ENCODE measurements around the gene PCYT1A. TPM values are rescaled to one million over a fixed set of nuclear protein-coding genes. Genes with fewer than 3 reads are reported as not detected.

PCYT1A gene
- total and polyA plus RNA-seq, 4 donors: 21.2 to 67.4 (median 42.7) TPM

DNA sequence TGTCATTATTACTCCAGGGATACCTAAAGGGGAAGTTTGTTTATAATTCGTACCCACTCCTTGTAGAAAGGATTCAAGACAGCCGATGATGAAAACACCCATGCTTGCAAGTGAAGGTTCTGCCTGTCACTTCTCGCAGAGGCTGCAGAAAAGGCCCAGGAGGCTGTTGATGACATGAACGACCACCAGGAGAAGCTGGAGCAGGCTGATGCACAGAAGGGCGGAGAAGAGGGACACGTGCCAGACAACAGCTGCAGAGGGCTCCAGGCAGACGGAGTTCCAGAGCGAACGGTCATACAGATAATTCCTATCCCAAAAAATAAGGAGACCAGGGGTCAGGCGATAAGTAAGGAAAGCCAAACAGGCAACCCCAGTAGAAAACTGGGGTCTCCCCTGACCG is 36.2 kb upstream of the PCYT1A start:
- H3K4me3 ChIP-seq: no peak overlapping the region
- DNase-seq: peak; percentile 79 to 87 (median 83)
- peaks cover 0 to 2% (median 0%) of the 10 kb centered on the region in 5 donors for H3K4me1 ChIP-seq (ENCODE audit: control insufficient read depth in 5 of 5, insufficient read depth in 5 of 5, low read length in 5 of 5)
- no peak for TF ChIP-seq CTCF (IDR thresholded peaks at IDR 0.05; ENCODE audit: control extremely low read depth, extremely low read depth)
- H3K9ac ChIP-seq (ENCODE audit: insufficient read depth in 1 of 2, low read length in 2 of 2): no peak overlapping the region
- no peaks in the 10 kb centered on the region for H3K36me3 ChIP-seq (ENCODE audit: control insufficient read depth in 4 of 4, insufficient read depth in 4 of 4, low read length in 4 of 4)
- WGBS, 2 donors: 69 to 71% methylated on average over 11 of the region's 11 CpGs
- no peak overlapping the region for H3K27ac ChIP-seq (ENCODE audit: low read depth in 1 of 2, low read length in 1 of 2)
- peaks cover 0 to 4% (median 2%) of the 10 kb centered on the region in 3 donors for H3K27me3 ChIP-seq (ENCODE audit: control insufficient read depth in 3 of 3, insufficient read depth in 3 of 3, low read length in 2 of 3)
- ATAC-seq (ENCODE audit: insufficient read depth, low FRiP score): no peak
- no peaks in the 10 kb centered on the region for H3K9me3 ChIP-seq (ENCODE audit: control insufficient read depth in 4 of 4, insufficient read depth in 3 of 4, low read length in 3 of 4)

DNA sequence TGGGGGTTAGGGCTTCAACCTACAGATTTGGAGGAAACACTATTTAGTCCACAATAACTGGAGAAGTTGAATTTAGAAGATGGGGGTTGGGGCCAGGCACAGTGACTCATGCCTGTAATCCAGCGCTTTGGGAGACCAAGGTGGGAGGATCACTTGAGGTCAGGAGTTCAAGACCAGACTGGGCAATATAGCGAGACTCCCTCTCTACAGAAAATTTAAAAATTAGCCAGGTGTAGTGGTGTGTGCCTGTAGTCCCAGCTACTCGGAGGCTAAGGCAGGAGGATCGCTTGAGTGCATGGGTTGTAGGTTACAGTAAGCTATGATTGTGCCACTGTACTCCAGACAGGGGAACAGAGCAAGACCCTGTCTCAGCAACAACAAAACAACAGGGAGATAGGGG is 35.5 kb upstream of the PCYT1A start:
- Histone ChIP-seq H3K27me3 (ENCODE audit: control insufficient read depth in 3 of 3, insufficient read depth in 3 of 3, low read length in 2 of 3) (peaks cover 0 to 4% (median 2%) of the 10 kb centered on the region in 3 donors), H3K9me3 (ENCODE audit: control insufficient read depth in 4 of 4, insufficient read depth in 3 of 4, low read length in 3 of 4) (no peaks in the 10 kb centered on the region), H3K9ac (ENCODE audit: insufficient read depth in 1 of 2, low read length in 2 of 2) (no peak overlapping the region), H3K4me1 (ENCODE audit: control insufficient read depth in 5 of 5, insufficient read depth in 5 of 5, low read length in 5 of 5) (peaks cover 0 to 2% (median 0%) of the 10 kb centered on the region in 5 donors), H3K27ac (ENCODE audit: low read depth in 1 of 2, low read length in 1 of 2) (no peak overlapping the region), H3K36me3 (ENCODE audit: control insufficient read depth in 4 of 4, insufficient read depth in 4 of 4, low read length in 4 of 4) (no peaks in the 10 kb centered on the region), H3K4me3 (no peak overlapping the region)
- ATAC-seq (ENCODE audit: insufficient read depth, low FRiP score) (no peak), DNase-seq (no peak)
- TF ChIP-seq CTCF (IDR thresholded peaks at IDR 0.05; ENCODE audit: control extremely low read depth, extremely low read depth): no peak
- WGBS, 2 donors: 94 to 95% methylated on average over 4 of the region's 4 CpGs

DNA sequence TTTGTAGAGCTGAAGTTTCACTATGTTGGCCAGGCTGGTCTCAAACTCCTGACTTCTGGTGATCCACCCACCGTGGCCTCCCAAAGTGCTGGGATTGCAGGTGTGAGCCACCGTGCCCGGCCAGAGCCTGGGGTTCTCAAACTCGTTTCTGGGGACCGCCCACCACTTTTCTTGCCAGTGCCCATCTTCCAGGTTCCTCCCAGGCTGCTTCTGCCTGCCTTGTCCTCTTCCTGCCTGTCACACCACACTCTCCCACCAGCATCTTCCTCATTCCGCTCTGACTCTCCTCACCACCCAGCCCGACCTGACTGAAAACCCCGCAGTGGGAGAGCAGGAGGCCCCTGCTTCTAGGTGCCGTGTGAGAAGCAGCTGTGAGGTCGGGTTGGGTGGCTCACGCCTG is 33.6 kb upstream of the PCYT1A start:
- no peaks in the 10 kb centered on the region for H3K36me3 ChIP-seq (ENCODE audit: control insufficient read depth in 4 of 4, insufficient read depth in 4 of 4, low read length in 4 of 4)
- no peak overlapping the region for H3K27ac ChIP-seq (ENCODE audit: low read depth in 1 of 2, low read length in 1 of 2)
- no peaks in the 10 kb centered on the region for H3K9me3 ChIP-seq (ENCODE audit: control insufficient read depth in 4 of 4, insufficient read depth in 3 of 4, low read length in 3 of 4)
- no peak overlapping the region for H3K4me3 ChIP-seq
- peaks cover 0 to 5% (median 2%) of the 10 kb centered on the region in 5 donors for H3K4me1 ChIP-seq (ENCODE audit: control insufficient read depth in 5 of 5, insufficient read depth in 5 of 5, low read length in 5 of 5)
- no peak overlapping the region for H3K9ac ChIP-seq (ENCODE audit: insufficient read depth in 1 of 2, low read length in 2 of 2)
- 56 to 74% methylated on average over 11 of the region's 11 CpGs for WGBS, 2 donors
- no peak for TF ChIP-seq CTCF (IDR thresholded peaks at IDR 0.05; ENCODE audit: control extremely low read depth, extremely low read depth)
- ATAC-seq (ENCODE audit: insufficient read depth, low FRiP score) (no peak), DNase-seq (no peak)
- H3K27me3 ChIP-seq (ENCODE audit: control insufficient read depth in 3 of 3, insufficient read depth in 3 of 3, low read length in 2 of 3): no peaks in the 10 kb centered on the region

DNA sequence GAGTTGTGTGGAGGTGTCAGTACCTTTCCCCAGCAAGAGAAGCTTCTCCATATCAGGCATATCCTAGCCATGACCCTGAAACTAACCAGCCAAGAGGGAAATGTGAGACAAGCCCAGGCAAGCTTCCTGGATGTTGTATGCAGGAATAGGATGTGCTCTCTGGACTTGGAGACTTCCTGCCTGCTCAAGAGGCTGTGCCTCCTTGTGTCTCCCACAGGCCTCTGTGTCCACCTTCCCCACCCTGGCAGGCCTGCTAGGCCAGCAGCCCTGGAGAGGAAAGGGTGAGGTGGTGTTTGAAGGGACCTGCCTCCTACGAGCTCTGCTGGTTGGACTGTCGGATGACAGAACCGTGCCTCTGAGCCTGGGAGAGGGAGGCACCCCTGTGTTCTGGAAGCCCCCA is 32.6 kb upstream of the PCYT1A start:
- ATAC-seq (ENCODE audit: insufficient read depth, low FRiP score) (no peak), DNase-seq (no peak)
- H3K36me3 ChIP-seq (ENCODE audit: control insufficient read depth in 4 of 4, insufficient read depth in 4 of 4, low read length in 4 of 4): peaks cover 0 to 1% (median 0%) of the 10 kb centered on the region in 4 donors
- no peaks in the 10 kb centered on the region for H3K9me3 ChIP-seq (ENCODE audit: control insufficient read depth in 4 of 4, insufficient read depth in 3 of 4, low read length in 3 of 4)
- no peak overlapping the region for H3K4me3 ChIP-seq
- H3K4me1 ChIP-seq (ENCODE audit: control insufficient read depth in 5 of 5, insufficient read depth in 5 of 5, low read length in 5 of 5): peaks cover 0 to 5% (median 2%) of the 10 kb centered on the region in 5 donors
- no peak overlapping the region for H3K27ac ChIP-seq (ENCODE audit: low read depth in 1 of 2, low read length in 1 of 2)
- TF ChIP-seq CTCF (IDR thresholded peaks at IDR 0.05; ENCODE audit: control extremely low read depth, extremely low read depth): no peak
- 82 to 91% methylated on average over 3 of the region's 3 CpGs for WGBS, 2 donors
- no peaks in the 10 kb centered on the region for H3K27me3 ChIP-seq (ENCODE audit: control insufficient read depth in 3 of 3, insufficient read depth in 3 of 3, low read length in 2 of 3)
- H3K9ac ChIP-seq (ENCODE audit: insufficient read depth in 1 of 2, low read length in 2 of 2): no peak overlapping the region

Measured in lung (tissue), 12 donors.